B cell (primary cell): ENCODE measurements around the gene NFASC. TPM values are rescaled to one million over a fixed set of nuclear protein-coding genes. Genes with fewer than 3 reads are reported as not detected.

Experiments
- ATAC-seq: fragments of 200-7000 bp; cut with Tn5 transposase; one replicate; pipeline ENCODE4 v1.10.0; 2021; ENCODE audit warnings: low read depth, mild to moderate bottlenecking, moderate number of reproducible peaks, moderate library complexity
- CTCF ChIA-PET: fragments of 350-600 bp; sonication (Branson Sonifier 250); formaldehyde crosslinking; loops from one replicate; lab custom pipeline; 2021; ENCODE audit warnings: antibody characterized with exemption, inconsistent platforms; lab: Charles Lee
- POLR2A ChIA-PET: fragments of 350-600 bp; sonication (Branson Sonifier 250); formaldehyde crosslinking; loops from one replicate; lab custom pipeline; 2021; ENCODE audit warnings: antibody characterized with exemption; lab: Charles Lee
- DNase-seq: peaks from one replicate; pipeline ENCODE4 v3.0.0; 2013
- H2AFZ ChIP-seq: 2 replicates; pipeline ENCODE4 v1.6.1; 2012; ENCODE audit warnings: mild to moderate bottlenecking, low read depth, low read length; ENCODE audit not compliant: insufficient read depth, poor library complexity, severe bottlenecking
- H3K27ac ChIP-seq, 2 donors: 1 replicate in 1 of 2; 2 replicates in 1 of 2; pipeline ENCODE4 v1.5.1; 2012 to 2013; ENCODE audit warnings: low read length in 2 of 2, mild to moderate bottlenecking in 2 of 2, moderate library complexity in 1 of 2
- H3K27me3 ChIP-seq, 4 experiments: fragments of 200-600 bp in 1 of 4; sonication (generic) in 1 of 4; replicated peaks in 1 of 4; 1 replicate in 2 of 4; 2 replicates in 2 of 4; pipeline versions ENCODE4 v1.6.1 to v1.7.0; 2013 to 2016; ENCODE audit warnings: low read length in 3 of 4, mild to moderate bottlenecking in 2 of 4, mixed read lengths in 1 of 4, moderate library complexity in 1 of 4; ENCODE audit not compliant: insufficient read depth in 4 of 4, control insufficient read depth in 3 of 4; ENCODE audit errors: control extremely low read depth in 1 of 4
- H3K36me3 ChIP-seq, 2 experiments: replicated peaks in 1 of 2; 1 replicate in 1 of 2; 2 replicates in 1 of 2; pipeline versions ENCODE4 v1.6.1 to v1.7.1; 2013; ENCODE audit warnings: low read length in 1 of 2; ENCODE audit not compliant: insufficient read depth in 2 of 2, control insufficient read depth in 1 of 2; ENCODE audit errors: control extremely low read depth in 1 of 2, extremely low read depth in 1 of 2
- H3K4me1 ChIP-seq, 2 donors: fragments of 200-600 bp in 1 of 2; sonication (generic) in 1 of 2; 1 replicate in 1 of 2; 2 replicates in 1 of 2; pipeline versions ENCODE4 v1.5.1 to v1.6.1; 2013 to 2017; ENCODE audit warnings: low read length in 2 of 2; ENCODE audit not compliant: control insufficient read depth in 2 of 2, insufficient read depth in 2 of 2
- H3K4me2 ChIP-seq: replicated peaks from 2 replicates; pipeline ENCODE3; 2012; ENCODE audit warnings: mild to moderate bottlenecking, low read depth, low read length; ENCODE audit not compliant: poor library complexity, severe bottlenecking
- H3K4me3 ChIP-seq, 5 experiments: fragments of 200-600 bp in 1 of 5; sonication (generic) in 1 of 5; 1 replicate in 3 of 5; 2 replicates in 2 of 5; pipeline versions ENCODE4 v1.5.1 to v1.7.0; 2011 to 2016; ENCODE audit warnings: low read length in 4 of 5, mild to moderate bottlenecking in 4 of 5, low read depth in 2 of 5, control low read depth in 1 of 5, moderate library complexity in 1 of 5; ENCODE audit not compliant: insufficient read depth in 1 of 5; ENCODE audit errors: control extremely low read depth in 1 of 5, extremely low read depth in 1 of 5
- H3K79me2 ChIP-seq: fragments of 200-600 bp; sonication (generic); one replicate; pipeline ENCODE4 v1.6.0; 2016; ENCODE audit warnings: low read length; ENCODE audit not compliant: control insufficient read depth, insufficient read depth
- H3K9ac ChIP-seq: fragments of 200-600 bp; sonication (generic); 2 replicates; pipeline ENCODE4 v1.6.1; 2017; ENCODE audit warnings: mild to moderate bottlenecking, low read length, moderate library complexity
- H3K9me3 ChIP-seq, 3 donors: one replicate each; pipeline versions ENCODE4 v1.6.1 to v1.7.1; 2013; ENCODE audit warnings: low read length in 2 of 3; ENCODE audit not compliant: control insufficient read depth in 2 of 3, insufficient read depth in 1 of 3; ENCODE audit errors: control extremely low read depth in 1 of 3
- H4K20me1 ChIP-seq: 2 replicates; pipeline ENCODE4 v1.6.0; 2012; ENCODE audit warnings: mild to moderate bottlenecking, low read length; ENCODE audit not compliant: insufficient read depth, control insufficient read depth, poor library complexity, severe bottlenecking
- H3K27ac Mint-ChIP-seq: one replicate; pipeline ENCODE4 v1.8.0; 2021; ENCODE audit warnings: mixed read lengths
- H3K27me3 Mint-ChIP-seq: one replicate; pipeline ENCODE4 v1.8.0; 2021; ENCODE audit warnings: mixed read lengths
- H3K4me1 Mint-ChIP-seq: one replicate; pipeline ENCODE4 v1.8.0; 2021; ENCODE audit warnings: mixed read lengths
- H3K4me3 Mint-ChIP-seq: one replicate; pipeline ENCODE4 v1.8.0; 2021; ENCODE audit warnings: mixed read lengths
- H3K9me3 Mint-ChIP-seq: one replicate; pipeline ENCODE4 v1.8.0; 2022; ENCODE audit warnings: mixed read lengths; ENCODE audit not compliant: insufficient read depth
- CTCF ChIP-seq: fragments of 200-600 bp; IDR thresholded peaks from one replicate; pipeline ENCODE4 v1.8.0; 2022; ENCODE audit warnings: antibody characterized with exemption, mild to moderate bottlenecking
- EZH2 ChIP-seq: IDR thresholded peaks from 2 replicates; pipeline ENCODE4 v1.6.1; 2012; ENCODE audit warnings: borderline replicate concordance, low read depth, mild to moderate bottlenecking, moderate library complexity, low read length; ENCODE audit not compliant: insufficient read depth, poor library complexity, severe bottlenecking
- WGBS: methylation state at CpG from one replicate; pipeline ENCODE4 v1.1.5; 2013; ENCODE audit warnings: missing lambda C conversion rate; ENCODE audit not compliant: insufficient coverage; 5-methylcytosine and 5-hydroxymethylcytosine counted together
- intact Hi-C: fragments of 100-400 bp; cut with micrococcal nuclease; formaldehyde crosslinking; loops from one replicate; pipeline ENCODE4 v1.10.0; 2022
- polyA plus RNA-seq: library from polyadenylated mRNA; depleted of rRNA; stranded (reverse); fragments of >200 nt; gene quantifications from 2 replicates; pipeline ENCODE4 v1.2.3, GENCODE V29; 2012
- total RNA-seq, 2 donors: library from RNA; stranded (reverse); fragments of 120-200 nt in 1 of 2; gene quantifications; 1 replicate in 1 of 2; 2 replicates in 1 of 2; pipeline versions ENCODE4 v1.2.3 to v1.2.4, GENCODE V29; 2013 to 2022

The NFASC gene
- total and polyA plus RNA-seq, 2 donors (not counting 1 experiment from before 2014, with no cell fraction given) = 0.06 to 0.39 TPM

GRCh38 chr1:205004351-205004750, 133.7 kb downstream of the NFASC start:
- Mint-ChIP-seq H3K4me3 (no peak overlapping the region), H3K4me1 (no peaks in the 10 kb centered on the region), H3K27ac (no peak overlapping the region), H3K27me3 (peaks cover 39% of the 10 kb centered on the region), H3K9me3 (no peaks in the 10 kb centered on the region)
- H3K9ac ChIP-seq = no peak overlapping the region
- intact Hi-C loops = no loop called here
- TF ChIP-seq EZH2 = no peak
- TF ChIP-seq CTCF = no peak
- no peak overlapping the region for H2AFZ ChIP-seq
- 83% methylated on average over 1 of the region's 3 CpGs for WGBS
- H3K27me3 ChIP-seq = peaks cover 0 to 2% (median 0%) of the 10 kb centered on the region in 4 experiments
- ChIA-PET POLR2A (no interaction called here), CTCF (interaction anchor here (3.2 kb wide), 1 partner anchor 15 kb away, joined by 9 read pairs; no protein-coding TSS in a partner anchor)
- no peak overlapping the region for H3K27ac ChIP-seq
- no peaks in the 10 kb centered on the region for H3K9me3 ChIP-seq
- no peak overlapping the region for H3K4me3 ChIP-seq
- H4K20me1 ChIP-seq = no peaks in the 10 kb centered on the region
- H3K4me2 ChIP-seq = no peak overlapping the region
- DNase-seq = no peak
- no peaks in the 10 kb centered on the region for H3K36me3 ChIP-seq
- no peaks in the 10 kb centered on the region for H3K79me2 ChIP-seq
- no peaks in the 10 kb centered on the region for H3K4me1 ChIP-seq
- ATAC-seq = no peak

GRCh38 chr1:205008896-205009295, 138.2 kb downstream of the NFASC start:
- no peaks in the 10 kb centered on the region for H3K9me3 Mint-ChIP-seq
- Histone ChIP-seq H3K79me2 (no peaks in the 10 kb centered on the region), H3K4me1 (no peaks in the 10 kb centered on the region), H2AFZ (no peak overlapping the region), H3K4me2 (no peak overlapping the region), H3K27me3 (no peaks in the 10 kb centered on the region), H3K9me3 (no peaks in the 10 kb centered on the region), H3K4me3 (no peak overlapping the region), H3K36me3 (no peaks in the 10 kb centered on the region), H3K27ac (no peak overlapping the region), H4K20me1 (no peaks in the 10 kb centered on the region), H3K9ac (no peak overlapping the region)
- intact Hi-C loops = no loop called here
- ATAC-seq (no peak), DNase-seq (no peak)
- no peak overlapping the region for H3K4me3 Mint-ChIP-seq
- POLR2A ChIA-PET = interaction anchor here (0.6 kb wide), 1 partner anchor 480 kb away, joined by 3 read pairs; no protein-coding TSS in a partner anchor
- no peak overlapping the region for H3K27ac Mint-ChIP-seq
- H3K4me1 Mint-ChIP-seq = no peaks in the 10 kb centered on the region
- CTCF ChIA-PET = no interaction called here
- peaks cover 24% of the 10 kb centered on the region for H3K27me3 Mint-ChIP-seq
- TF ChIP-seq EZH2 (no peak), CTCF (no peak)
- 90% methylated on average over 8 of the region's 8 CpGs for WGBS
